Measurements from ENCODE around the gene NR1H2.

NR1H2 gene

DNA sequence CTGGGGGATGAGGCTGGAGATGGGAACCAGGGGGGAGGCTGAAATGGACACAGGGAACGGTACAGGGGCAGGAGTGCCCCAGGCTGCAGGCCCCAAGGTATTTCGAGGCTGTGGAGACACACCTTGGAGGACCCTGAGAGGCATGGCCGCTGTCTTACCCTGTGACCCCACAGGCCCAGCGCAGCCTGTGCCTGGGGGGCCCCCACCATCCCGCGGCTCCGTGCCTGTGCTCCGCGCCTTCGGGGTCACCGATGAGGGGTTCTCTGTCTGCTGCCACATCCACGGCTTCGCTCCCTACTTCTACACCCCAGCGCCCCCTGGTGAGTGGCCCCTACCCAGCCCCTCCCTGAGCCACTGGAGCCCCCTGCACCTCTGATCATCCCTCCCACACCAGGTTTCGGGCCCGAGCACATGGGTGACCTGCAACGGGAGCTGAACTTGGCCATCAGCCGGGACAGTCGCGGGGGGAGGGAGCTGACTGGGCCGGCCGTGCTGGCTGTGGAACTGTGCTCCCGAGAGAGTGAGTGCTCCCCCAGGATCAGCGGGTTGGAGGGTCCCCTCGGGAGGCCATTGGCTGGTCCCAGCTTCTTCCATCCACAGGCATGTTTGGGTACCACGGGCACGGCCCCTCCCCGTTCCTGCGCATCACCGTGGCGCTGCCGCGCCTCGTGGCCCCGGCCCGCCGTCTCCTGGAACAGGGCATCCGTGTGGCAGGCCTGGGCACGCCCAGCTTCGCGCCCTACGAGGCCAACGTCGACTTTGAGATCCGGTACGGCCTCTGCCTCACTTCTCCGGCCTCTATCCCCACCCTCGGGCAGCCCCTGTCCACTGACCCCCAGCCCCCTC is 25.6 kb downstream of the NR1H2 start:
- DNase-seq (ENCODE audit: low read depth in 2 of 2), result no peak

DNA sequence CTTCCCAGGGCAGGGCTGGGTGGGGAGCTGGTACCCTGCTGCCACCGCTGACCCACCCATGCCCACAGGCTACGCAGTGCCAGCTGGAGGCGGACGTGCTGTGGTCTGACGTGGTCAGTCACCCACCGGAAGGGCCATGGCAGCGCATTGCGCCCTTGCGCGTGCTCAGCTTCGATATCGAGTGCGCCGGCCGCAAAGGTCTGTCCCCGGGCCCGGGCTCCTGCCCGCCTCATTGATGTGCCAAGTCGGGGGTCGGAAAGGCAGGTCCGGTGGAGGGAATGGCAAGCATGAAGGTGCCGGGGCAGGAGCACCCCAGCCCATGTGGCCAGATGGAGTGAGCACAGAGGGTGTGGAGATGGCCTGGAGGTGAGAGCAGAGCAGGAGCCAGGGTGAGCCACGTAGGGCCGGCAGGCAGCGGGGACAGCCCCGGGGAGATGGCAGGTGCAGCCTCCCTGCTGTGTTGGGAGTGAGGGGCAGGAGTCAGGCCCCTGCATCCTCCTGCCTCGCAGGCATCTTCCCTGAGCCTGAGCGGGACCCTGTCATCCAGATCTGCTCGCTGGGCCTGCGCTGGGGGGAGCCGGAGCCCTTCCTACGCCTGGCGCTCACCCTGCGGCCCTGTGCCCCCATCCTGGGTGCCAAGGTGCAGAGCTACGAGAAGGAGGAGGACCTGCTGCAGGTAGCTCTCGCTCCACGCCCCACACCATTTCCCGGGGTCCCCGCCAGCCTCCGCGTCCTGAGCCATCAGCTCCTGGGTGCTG is 26.5 kb downstream of the NR1H2 start:
- DNase-seq (ENCODE audit: low read depth in 2 of 2), result no peak

DNA sequence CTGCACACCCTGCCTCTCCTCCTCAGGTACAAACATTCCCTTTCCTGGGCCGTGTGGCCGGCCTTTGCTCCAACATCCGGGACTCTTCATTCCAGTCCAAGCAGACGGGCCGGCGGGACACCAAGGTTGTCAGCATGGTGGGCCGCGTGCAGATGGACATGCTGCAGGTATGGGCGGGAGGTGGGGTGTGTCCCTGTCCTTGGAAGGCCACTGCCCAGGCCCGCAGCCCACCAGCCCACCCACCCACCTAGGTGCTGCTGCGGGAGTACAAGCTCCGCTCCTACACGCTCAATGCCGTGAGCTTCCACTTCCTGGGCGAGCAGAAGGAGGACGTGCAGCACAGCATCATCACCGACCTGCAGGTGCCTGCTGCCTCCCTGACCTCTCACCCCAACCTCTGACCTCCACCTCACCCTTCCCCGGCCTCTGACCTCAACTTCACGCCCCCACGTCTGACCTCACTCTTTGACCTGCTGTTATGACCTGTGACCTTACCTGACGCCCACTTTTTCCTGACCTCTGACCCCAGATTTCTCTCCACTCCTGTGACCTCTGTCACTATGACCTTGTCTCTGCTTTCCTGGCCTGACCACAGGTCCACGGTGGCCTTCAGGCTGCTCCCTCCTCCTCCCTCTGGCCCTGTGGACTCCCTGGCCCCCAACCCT is 30.0 kb downstream of the NR1H2 start:
- no peak for DNase-seq (ENCODE audit: low read depth in 2 of 2)

DNA sequence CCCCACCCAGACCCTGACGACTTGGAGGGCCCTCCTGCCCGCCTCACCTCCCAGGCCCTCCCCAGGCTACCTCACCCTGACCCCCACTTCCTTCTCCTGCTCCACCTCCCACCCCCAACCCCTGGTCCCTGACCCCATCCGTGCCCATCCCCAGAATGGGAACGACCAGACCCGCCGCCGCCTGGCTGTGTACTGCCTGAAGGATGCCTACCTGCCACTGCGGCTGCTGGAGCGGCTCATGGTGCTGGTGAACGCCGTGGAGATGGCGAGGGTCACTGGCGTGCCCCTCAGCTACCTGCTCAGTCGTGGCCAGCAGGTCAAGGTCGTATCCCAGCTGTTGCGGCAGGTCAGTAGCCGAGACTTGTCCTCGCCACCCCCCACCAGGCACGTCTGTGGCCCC is 30.6 kb downstream of the NR1H2 start:
- no peak for DNase-seq (ENCODE audit: low read depth in 2 of 2)

- no peak for DNase-seq (ENCODE audit: low read depth in 2 of 2)
These were observed 33.1 kb downstream of the NR1H2 start for GRCh38 chr19:50409347-50409746.

DNA sequence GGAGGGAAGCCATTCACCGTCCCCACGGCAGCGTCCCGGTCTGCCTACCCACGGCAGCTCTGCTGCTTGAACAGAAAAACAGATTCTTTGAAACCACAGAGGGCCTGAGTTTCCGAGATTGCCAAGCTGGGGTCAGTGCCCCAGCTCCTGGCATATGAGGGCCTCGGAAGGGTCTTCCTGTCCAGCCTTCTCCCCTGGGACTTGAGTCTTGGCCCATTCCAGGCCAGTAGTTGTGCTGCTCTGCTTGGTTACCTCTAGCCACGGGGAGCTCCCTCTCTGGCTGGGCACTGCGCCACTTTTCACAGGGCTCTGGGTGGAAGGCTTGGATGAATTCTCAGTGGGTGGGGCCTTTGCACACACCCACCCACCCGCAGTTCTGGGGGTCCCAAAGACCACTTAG is 33.9 kb downstream of the NR1H2 start:
- no peak for DNase-seq (ENCODE audit: low read depth in 2 of 2)

GRCh38 chr19:50412419-50412818 is 36.2 kb downstream of the NR1H2 start:
- no peak for DNase-seq (ENCODE audit: low read depth in 2 of 2)

- DNase-seq (ENCODE audit: low read depth in 2 of 2), result no peak
These were observed 36.8 kb downstream of the NR1H2 start for GRCh38 chr19:50413096-50413495.

- no peak for DNase-seq (ENCODE audit: low read depth in 2 of 2)
These were observed 37.3 kb downstream of the NR1H2 start for GRCh38 chr19:50413531-50413930.

- DNase-seq (ENCODE audit: low read depth in 2 of 2), result peak; percentile 57 to 60
These were observed 38.8 kb downstream of the NR1H2 start for GRCh38 chr19:50414864-50415660.

DNA sequence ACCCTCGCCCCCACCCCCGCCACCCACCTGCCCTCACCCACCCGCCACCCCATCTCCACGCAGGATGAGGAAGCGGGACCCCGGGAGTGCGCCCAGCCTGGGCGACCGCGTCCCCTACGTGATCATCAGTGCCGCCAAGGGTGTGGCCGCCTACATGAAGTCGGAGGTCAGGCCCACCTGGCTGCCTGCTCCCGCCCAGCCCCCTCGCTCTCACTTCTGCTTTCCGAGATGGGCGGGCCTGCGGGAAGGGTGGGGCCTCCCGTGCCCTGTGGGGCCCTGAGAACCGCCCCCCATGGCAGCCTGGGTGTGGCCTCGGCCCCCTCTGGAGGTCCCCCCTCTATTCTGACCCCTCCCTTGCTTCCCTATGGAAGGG is 39.4 kb downstream of the NR1H2 start:
- DNase-seq (ENCODE audit: low read depth in 2 of 2), result no peak

- DNase-seq (ENCODE audit: low read depth in 2 of 2), result no peak
These were observed 40.0 kb downstream of the NR1H2 start for GRCh38 chr19:50416034-50416977.

GRCh38 chr19:50417111-50418081 is 41.1 kb downstream of the NR1H2 start:
- DNase-seq (ENCODE audit: low read depth in 2 of 2), result no peak

GRCh38 chr19:50418176-50419021 is 42.1 kb downstream of the NR1H2 start, which contains the start of gene SPIB:
Gene SPIB, plus strand, starts transcription at chr19:50418938. Its CDS starts 25 bp downstream, at chr19:50418963.
- DNase-seq (ENCODE audit: low read depth in 2 of 2), result no peak

DNA sequence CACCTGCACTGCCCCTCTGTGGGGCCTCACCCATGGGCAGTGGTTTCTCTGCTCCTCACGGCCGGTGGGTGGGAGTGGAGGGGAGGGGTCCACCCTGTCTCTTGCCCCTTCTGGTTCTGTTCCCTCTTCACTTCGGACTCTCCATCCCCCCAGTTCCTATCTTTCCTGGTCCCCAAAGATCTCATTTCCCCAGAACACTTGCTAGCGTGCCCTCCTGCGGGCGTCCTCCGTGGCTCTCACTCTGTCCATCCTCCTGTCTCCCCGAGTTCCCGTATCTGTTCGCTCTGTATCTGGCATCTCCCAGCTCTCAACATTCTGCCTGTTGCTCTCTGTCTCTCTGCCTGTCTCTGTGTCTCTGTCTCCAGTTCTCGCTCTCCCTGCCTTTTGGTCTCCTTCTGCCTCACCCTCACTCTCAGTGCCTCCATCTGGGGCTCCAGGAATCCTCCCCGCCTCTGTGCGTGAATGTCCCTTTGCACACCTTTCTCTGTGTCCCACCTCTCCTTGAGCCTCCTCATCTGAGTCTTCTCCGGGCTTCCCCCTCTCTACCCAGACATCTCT is 42.8 kb downstream of the NR1H2 start:
- no peak for DNase-seq (ENCODE audit: low read depth in 2 of 2)

DNA sequence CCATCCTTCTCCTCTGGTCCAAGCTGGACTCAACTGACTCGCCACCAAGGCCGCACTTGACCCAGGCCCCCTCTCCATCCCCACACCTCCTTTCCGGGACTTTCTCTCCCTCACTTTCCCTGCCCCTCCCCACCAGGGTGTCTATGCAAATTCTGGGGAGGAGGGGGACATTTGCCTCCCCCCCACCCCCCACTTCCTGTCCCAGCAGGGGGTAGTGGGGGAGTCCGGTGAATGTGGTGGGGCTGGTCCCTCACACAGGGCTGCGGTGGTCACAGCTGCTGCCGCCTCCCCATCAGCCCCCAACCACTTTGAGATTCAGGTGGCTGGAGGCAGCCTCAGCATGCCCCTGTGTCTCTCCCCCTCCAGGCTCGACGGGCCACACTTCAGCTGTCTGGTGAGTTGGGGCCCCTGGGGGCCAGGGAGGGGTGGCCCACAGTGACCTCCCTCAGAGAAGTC is 43.4 kb downstream of the NR1H2 start:
- DNase-seq (ENCODE audit: low read depth in 2 of 2), result no peak

DNA sequence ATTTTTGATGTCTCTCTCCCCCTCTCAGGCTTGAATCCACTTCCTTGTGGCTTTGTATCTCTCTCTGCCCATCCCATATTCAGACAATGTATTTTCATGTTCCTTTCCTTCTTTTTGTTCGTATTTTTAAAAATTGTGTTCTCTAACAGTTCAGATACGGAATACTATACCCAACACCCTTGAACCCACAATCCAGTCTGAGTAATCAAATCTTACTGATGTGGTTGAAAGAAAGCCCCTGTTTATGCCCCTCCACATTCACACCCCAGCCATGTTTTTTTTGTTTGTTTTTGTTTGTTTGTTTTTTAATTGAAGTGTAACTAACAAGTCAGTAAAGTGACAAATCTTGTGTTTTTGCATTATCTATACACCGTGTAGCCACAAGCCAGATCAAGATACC is 43.9 kb downstream of the NR1H2 start:
- no peak for DNase-seq (ENCODE audit: low read depth in 2 of 2)

- DNase-seq (ENCODE audit: low read depth in 2 of 2), result no peak
These were observed 44.6 kb downstream of the NR1H2 start for GRCh38 chr19:50420808-50421207.
